ENCODE measurements around the gene RAB20.
"Not testable (repeated sequence)": the region's sequence is repeated elsewhere in the genome, so short reads cannot be mapped to it uniquely, and the experiment has no call there.

The RAB20 gene

GRCh38 chr13:110491869-110492678 is 69.4 kb downstream of the RAB20 start:
- CTCF ChIA-PET, result no interaction called here
- TF ChIP-seq ZNF384 (IDR thresholded peaks at IDR 0.05) (no peak), TARDBP (IDR thresholded peaks at IDR 0.05) (no peak), FOXA1 (IDR thresholded peaks at IDR 0.05) (no peak)
- no peak for DNase-seq (ENCODE audit: extremely low spot score)
- POLR2A ChIA-PET, result no interaction called here

GRCh38 chr13:110490009-110490770 is 71.3 kb downstream of the RAB20 start:
- POLR2A ChIA-PET, result no interaction called here
- CTCF ChIA-PET, result no interaction called here
- TF ChIP-seq FOXK2 (IDR thresholded peaks at IDR 0.05) (no peak), TARDBP (IDR thresholded peaks at IDR 0.05) (no peak), LEF1 (IDR thresholded peaks at IDR 0.05; ENCODE audit: borderline replicate concordance) (no peak), FOXM1 (IDR thresholded peaks at IDR 0.05; ENCODE audit: borderline replicate concordance) (no peak), HDGF (IDR thresholded peaks at IDR 0.05; ENCODE audit: borderline replicate concordance) (no peak)
- no peak for DNase-seq (ENCODE audit: extremely low spot score)

- DNase-seq (ENCODE audit: extremely low spot score); POLR2A ChIA-PET; CTCF ChIA-PET: not testable (repeated sequence)
These were observed 74.6 kb downstream of the RAB20 start for GRCh38 chr13:110486880-110487279.

- ChIA-PET CTCF (no interaction called here), POLR2A (no interaction called here)
These were observed 75.3 kb downstream of the RAB20 start for GRCh38 chr13:110486061-110486715.

GRCh38 chr13:110485604-110486003 is 75.9 kb downstream of the RAB20 start:
- POLR2A ChIA-PET, result no interaction called here
- TF ChIP-seq FOXK2 (IDR thresholded peaks at IDR 0.05), result no peak
- no peak for TF ChIP-seq HDGF (IDR thresholded peaks at IDR 0.05; ENCODE audit: borderline replicate concordance)
- no peak for TF ChIP-seq SUZ12 (IDR thresholded peaks at IDR 0.05)
- TF ChIP-seq ZNF384 (IDR thresholded peaks at IDR 0.05), result no peak
- TF ChIP-seq NFRKB (IDR thresholded peaks at IDR 0.05), result no peak
- TF ChIP-seq BHLHE40 (IDR thresholded peaks at IDR 0.05; ENCODE audit: borderline replicate concordance), result no peak
- TF ChIP-seq PKNOX1 (IDR thresholded peaks at IDR 0.05), result no peak
- TF ChIP-seq L3MBTL2 (conservative IDR thresholded peaks at IDR 0.05), result no peak
- no peak for TF ChIP-seq CTBP1 (IDR thresholded peaks at IDR 0.05; ENCODE audit: borderline replicate concordance)
- TF ChIP-seq SP1 (IDR thresholded peaks at IDR 0.05), result no peak
- TF ChIP-seq FOXA1 (IDR thresholded peaks at IDR 0.05), result no peak
- no peak for TF ChIP-seq TARDBP (IDR thresholded peaks at IDR 0.05)
- no peak for TF ChIP-seq LEF1 (IDR thresholded peaks at IDR 0.05; ENCODE audit: borderline replicate concordance)
- TF ChIP-seq ELF4 (IDR thresholded peaks at IDR 0.05), result no peak
- TF ChIP-seq FOXM1 (IDR thresholded peaks at IDR 0.05; ENCODE audit: borderline replicate concordance), result no peak
- no peak for TF ChIP-seq ARNT (IDR thresholded peaks at IDR 0.05)
- CTCF ChIA-PET, result no interaction called here
- DNase-seq (ENCODE audit: extremely low spot score), result no peak

More at GRCh38 chr13:110486061-110486715, 75.3 kb downstream of the RAB20 start:
- no peak for DNase-seq (ENCODE audit: extremely low spot score)
- no peak for TF ChIP-seq FOXA1 (IDR thresholded peaks at IDR 0.05)
- no peak for TF ChIP-seq HDGF (IDR thresholded peaks at IDR 0.05; ENCODE audit: borderline replicate concordance)
- TF ChIP-seq SUZ12 (IDR thresholded peaks at IDR 0.05), result no peak
- TF ChIP-seq FOXK2 (IDR thresholded peaks at IDR 0.05), result no peak
- TF ChIP-seq PKNOX1 (IDR thresholded peaks at IDR 0.05), result no peak
- TF ChIP-seq ELF4 (IDR thresholded peaks at IDR 0.05), result no peak
- TF ChIP-seq CTBP1 (IDR thresholded peaks at IDR 0.05; ENCODE audit: borderline replicate concordance), result no peak
- TF ChIP-seq LEF1 (IDR thresholded peaks at IDR 0.05; ENCODE audit: borderline replicate concordance), result no peak
- no peak for TF ChIP-seq NFRKB (IDR thresholded peaks at IDR 0.05)
- no peak for TF ChIP-seq L3MBTL2 (conservative IDR thresholded peaks at IDR 0.05)

GRCh38 chr13:110484290-110485048 is 77.1 kb downstream of the RAB20 start:
- ChIA-PET CTCF (interaction anchor here (0.5 kb wide), 1 partner anchor 44 kb away, joined by 6 read pairs; no protein-coding TSS in a partner anchor), POLR2A (no interaction called here)

More at GRCh38 chr13:110484290-110485048, 77.1 kb downstream of the RAB20 start:
- TF ChIP-seq PKNOX1 (IDR thresholded peaks at IDR 0.05) (no peak), ZNF384 (IDR thresholded peaks at IDR 0.05) (no peak), FOXM1 (IDR thresholded peaks at IDR 0.05; ENCODE audit: borderline replicate concordance) (no peak), HDGF (IDR thresholded peaks at IDR 0.05; ENCODE audit: borderline replicate concordance) (no peak), L3MBTL2 (conservative IDR thresholded peaks at IDR 0.05) (no peak), TARDBP (IDR thresholded peaks at IDR 0.05) (no peak), FOXA1 (IDR thresholded peaks at IDR 0.05) (no peak), NFRKB (IDR thresholded peaks at IDR 0.05) (no peak), ELF4 (IDR thresholded peaks at IDR 0.05) (no peak), FOXK2 (IDR thresholded peaks at IDR 0.05) (no peak), LEF1 (IDR thresholded peaks at IDR 0.05; ENCODE audit: borderline replicate concordance) (no peak), BHLHE40 (IDR thresholded peaks at IDR 0.05; ENCODE audit: borderline replicate concordance) (no peak), CTBP1 (IDR thresholded peaks at IDR 0.05; ENCODE audit: borderline replicate concordance) (no peak), SUZ12 (IDR thresholded peaks at IDR 0.05) (no peak)
- no peak for DNase-seq (ENCODE audit: extremely low spot score)
